CD4-positive, alpha-beta memory T cell (primary cell): ENCODE results near the gene ELMOD3. TPM values are rescaled to one million over a fixed set of nuclear protein-coding genes. Genes with fewer than 3 reads are reported as not detected.
A peak's percentile ranks its signal among the peaks of the same experiment; 100 is the strongest.
"Not testable (repeated sequence)": the region's sequence is repeated elsewhere in the genome, so short reads cannot be mapped to it uniquely, and the experiment has no call there.

Source experiments
- CTCF ChIA-PET: fragments of 350-600 bp; sonication (Branson Sonifier 250); formaldehyde crosslinking; loops from one replicate; lab custom pipeline; 2021; ENCODE audit warnings: inconsistent platforms; ENCODE audit not compliant: partially characterized antibody; lab: Charles Lee
- POLR2A ChIA-PET: fragments of 350-600 bp; sonication (Branson Sonifier 250); formaldehyde crosslinking; loops from one replicate; lab custom pipeline; 2021; ENCODE audit not compliant: partially characterized antibody; lab: Charles Lee
- DNase-seq, 5 donors: peaks; one replicate each; pipeline versions ENCODE4 v3.0.0 to v3.0.0-alpha.2; 2020 to 2022; ENCODE audit warnings: mixed read lengths in 1 of 5
- H3K27ac ChIP-seq: one replicate; pipeline ENCODE4 v1.7.0; 2013; ENCODE audit warnings: low read depth, low read length
- H3K27me3 ChIP-seq: 2 replicates; pipeline ENCODE4 v1.7.0; 2013; ENCODE audit warnings: mild to moderate bottlenecking, low read length, moderate library complexity; ENCODE audit not compliant: insufficient read depth
- H3K36me3 ChIP-seq: 2 replicates; pipeline ENCODE4 v1.7.0; 2013; ENCODE audit warnings: mild to moderate bottlenecking, low read length, moderate library complexity; ENCODE audit not compliant: insufficient read depth
- H3K4me1 ChIP-seq: 2 replicates; pipeline ENCODE4 v1.7.0; 2013; ENCODE audit warnings: mild to moderate bottlenecking, low read length, moderate library complexity; ENCODE audit not compliant: insufficient read depth
- H3K4me3 ChIP-seq, 2 donors: one replicate each; pipeline ENCODE4 v1.7.0; 2013; ENCODE audit warnings: low read length in 2 of 2, mild to moderate bottlenecking in 1 of 2
- H3K9me3 ChIP-seq, 2 donors: one replicate each; pipeline ENCODE4 v1.7.0; 2013; ENCODE audit warnings: low read length in 2 of 2, control low read depth in 1 of 2; ENCODE audit not compliant: control insufficient read depth in 1 of 2
- H3K27ac Mint-ChIP-seq, 7 donors: one replicate each; pipeline ENCODE4 v1.8.0; 2020 to 2021; ENCODE audit warnings: mixed read lengths in 7 of 7, mild to moderate bottlenecking in 6 of 7, inconsistent platforms in 3 of 7, moderate library complexity in 3 of 7
- H3K27me3 Mint-ChIP-seq, 2 donors: one replicate each; pipeline ENCODE4 v1.8.0; 2020 to 2021; ENCODE audit warnings: mixed read lengths in 2 of 2
- H3K36me3 Mint-ChIP-seq, 2 donors: one replicate each; pipeline ENCODE4 v1.8.0; 2020 to 2021; ENCODE audit warnings: mixed read lengths in 2 of 2, inconsistent platforms in 1 of 2, mild to moderate bottlenecking in 1 of 2
- H3K4me1 Mint-ChIP-seq, 4 donors: one replicate each; pipeline ENCODE4 v1.8.0; 2020 to 2021; ENCODE audit warnings: mixed read lengths in 4 of 4, mild to moderate bottlenecking in 1 of 4
- H3K4me3 Mint-ChIP-seq, 8 donors: one replicate each; pipeline ENCODE4 v1.8.0; 2020 to 2021; ENCODE audit warnings: mixed read lengths in 8 of 8, mild to moderate bottlenecking in 7 of 8, moderate library complexity in 6 of 8, inconsistent platforms in 3 of 8
- H3K9me3 Mint-ChIP-seq, 8 donors: one replicate each; pipeline ENCODE4 v1.8.0; 2020 to 2021; ENCODE audit warnings: mixed read lengths in 8 of 8, mild to moderate bottlenecking in 5 of 8, inconsistent platforms in 3 of 8, moderate library complexity in 1 of 8
- intact Hi-C: fragments of 100-400 bp; cut with micrococcal nuclease; formaldehyde crosslinking; loops from one replicate; pipeline ENCODE4 v1.15.1; 2023
- polyA plus RNA-seq, 2 donors: library from polyadenylated mRNA; unstranded; fragments of 300-500 nt; fragmentation: Illumina TruSeq; gene quantifications; one replicate each; pipeline ENCODE4 v1.2.3, GENCODE V29; 2021
- total RNA-seq, 2 experiments: library from RNA; stranded (reverse); gene quantifications; one replicate each; pipeline ENCODE4 v1.2.3, GENCODE V29; 2021

The ELMOD3 gene
- total and polyA plus RNA-seq, 4 experiments from 2014 or later: 10.1 to 33.2 (median 20.5) TPM

DNA sequence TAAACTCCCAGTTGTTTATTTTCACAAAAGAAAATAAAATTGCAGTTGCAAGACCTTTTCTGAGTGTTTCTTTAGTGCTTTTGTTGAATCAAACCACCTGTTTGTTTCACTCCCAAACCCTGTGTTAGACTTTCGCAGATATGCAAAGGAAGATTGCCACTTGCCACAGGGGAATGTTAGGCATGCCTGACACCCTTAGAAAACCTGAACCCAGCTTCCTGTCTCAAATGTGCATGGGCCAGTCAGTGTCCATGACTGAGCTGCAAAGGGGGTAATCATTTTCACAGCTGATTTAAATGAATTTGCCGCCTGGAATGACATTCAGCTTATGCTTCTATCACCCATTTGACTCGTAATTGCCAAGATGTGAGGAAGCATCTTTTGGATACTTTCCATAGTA, 44.2 kb upstream of the ELMOD3 start:
- intact Hi-C loops: loop anchor here (1.0 to 2.0 kb wide), 2 partner anchors 10 to 16 kb away; partner anchors contain the start of gene TGOLN2
- H3K4me3 Mint-ChIP-seq: peak overlapping the region; percentile 80 to 95 (median 87)
- Histone ChIP-seq H3K4me1 (peaks cover 36% of the 10 kb centered on the region), H3K4me3 (no peak overlapping the region), H3K9me3 (no peaks in the 10 kb centered on the region), H3K27ac (peak overlapping the region; percentile 46), H3K27me3 (no peaks in the 10 kb centered on the region), H3K36me3 (peaks cover 10% of the 10 kb centered on the region)
- DNase-seq: no peak
- H3K27ac Mint-ChIP-seq: peak overlapping the region; percentile 73 to 97 (median 97)
- no peaks in the 10 kb centered on the region for H3K9me3 Mint-ChIP-seq
- peaks cover 8 to 16% of the 10 kb centered on the region in 2 donors for H3K36me3 Mint-ChIP-seq
- H3K4me1 Mint-ChIP-seq: peaks cover 22 to 48% (median 39%) of the 10 kb centered on the region in 4 donors
- ChIA-PET CTCF (interaction anchor here (2.0 to 3.3 kb wide), 4 partner anchors 9 to 17 kb away, joined by 9 to 42 read pairs (median 11); partner anchors contain the start of gene TGOLN2), POLR2A (interaction anchor here (0.9 to 14.3 kb wide), 7 partner anchors 10 to 229 kb away, joined by 3 to 268 read pairs (median 6); partner anchors contain the start of genes ELMOD3, MAT2A, RETSAT and TGOLN2)
- no peaks in the 10 kb centered on the region for H3K27me3 Mint-ChIP-seq

DNA sequence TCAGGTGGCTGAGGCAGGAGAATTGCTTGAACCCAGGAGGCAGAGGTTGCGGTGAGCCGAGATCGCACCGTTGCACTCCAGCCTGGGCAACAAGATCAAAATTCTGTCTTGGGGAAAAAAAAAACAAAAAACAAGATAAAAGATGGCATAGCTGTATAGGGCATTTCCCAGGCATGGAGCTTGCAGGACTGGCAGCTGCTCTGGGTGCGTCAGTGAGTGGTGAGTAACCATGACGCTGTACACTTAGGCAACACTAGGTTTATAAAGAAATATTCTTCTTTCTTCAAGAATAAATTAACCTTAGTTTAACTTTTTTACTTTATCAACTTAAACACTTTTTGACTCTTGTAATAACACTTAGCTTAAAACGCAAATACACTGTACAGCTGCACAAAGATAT, 42.2 kb upstream of the ELMOD3 start:
- no peak for DNase-seq
- Mint-ChIP-seq H3K27me3 (no peaks in the 10 kb centered on the region), H3K27ac (peak overlapping the region in 2 of 7 donors; percentile 9 to 62), H3K4me1 (peaks cover 28 to 46% (median 32%) of the 10 kb centered on the region in 4 donors), H3K9me3 (no peaks in the 10 kb centered on the region), H3K36me3 (peaks cover 20 to 33% of the 10 kb centered on the region in 2 donors), H3K4me3 (no peak overlapping the region)
- intact Hi-C loops: no loop called here
- no peak overlapping the region for H3K27ac ChIP-seq
- H3K27me3 ChIP-seq: no peaks in the 10 kb centered on the region
- H3K4me3 ChIP-seq: no peak overlapping the region
- no peaks in the 10 kb centered on the region for H3K9me3 ChIP-seq
- POLR2A ChIA-PET: interaction anchor here (0.6 to 14.3 kb wide), 4 partner anchors 10 to 341 kb away, joined by 3 to 268 read pairs (median 4); partner anchors contain the start of genes ELMOD3, KCMF1, RETSAT and TGOLN2
- peaks cover 30% of the 10 kb centered on the region for H3K4me1 ChIP-seq
- peaks cover 20% of the 10 kb centered on the region for H3K36me3 ChIP-seq
- CTCF ChIA-PET: interaction anchor here (0.9 to 2.4 kb wide), 3 partner anchors 11 to 25 kb away, joined by 3 to 15 read pairs (median 3); no protein-coding TSS in a partner anchor

DNA sequence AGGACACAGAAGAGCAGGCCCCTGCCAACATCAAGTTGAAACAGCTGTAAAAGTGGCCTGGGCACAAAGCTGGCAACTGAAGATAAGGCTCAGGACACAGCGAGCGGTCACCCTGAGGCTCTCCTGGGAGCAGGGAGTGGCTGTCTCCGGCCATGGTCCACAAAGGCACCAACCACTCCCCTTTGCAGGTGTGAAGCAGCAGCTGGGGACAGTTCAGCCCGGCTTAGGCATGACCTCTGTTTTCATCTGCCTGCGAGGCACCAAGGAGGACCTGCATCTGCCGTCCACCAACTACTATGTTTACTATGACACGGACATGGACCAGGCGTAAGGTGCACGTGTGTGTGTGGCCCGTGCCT, 39.7 kb upstream of the ELMOD3 start:
- no peak overlapping the region for H3K4me3 ChIP-seq
- DNase-seq: no peak
- Mint-ChIP-seq H3K4me3 (no peak overlapping the region), H3K27me3 (no peaks in the 10 kb centered on the region), H3K36me3 (peaks cover 36 to 51% of the 10 kb centered on the region in 2 donors), H3K9me3 (no peaks in the 10 kb centered on the region), H3K4me1 (peaks cover 30 to 47% (median 34%) of the 10 kb centered on the region in 4 donors), H3K27ac (peak overlapping the region in 3 of 7 donors; percentile 23 to 64 (median 28))
- H3K27me3 ChIP-seq: no peaks in the 10 kb centered on the region
- intact Hi-C loops: no loop called here
- H3K36me3 ChIP-seq: peaks cover 34% of the 10 kb centered on the region
- ChIA-PET POLR2A (interaction anchor here (1.1 to 14.3 kb wide), 2 partner anchors 8 to 40 kb away, joined by 3 to 268 read pairs; partner anchors contain the start of genes ELMOD3, RETSAT and TGOLN2), CTCF (interaction anchor here (0.7 to 1.3 kb wide), 3 partner anchors 14 to 17 kb away, joined by 3 to 9 read pairs (median 4); no protein-coding TSS in a partner anchor)
- H3K27ac ChIP-seq: no peak overlapping the region
- no peaks in the 10 kb centered on the region for H3K9me3 ChIP-seq
- peaks cover 25% of the 10 kb centered on the region for H3K4me1 ChIP-seq

DNA sequence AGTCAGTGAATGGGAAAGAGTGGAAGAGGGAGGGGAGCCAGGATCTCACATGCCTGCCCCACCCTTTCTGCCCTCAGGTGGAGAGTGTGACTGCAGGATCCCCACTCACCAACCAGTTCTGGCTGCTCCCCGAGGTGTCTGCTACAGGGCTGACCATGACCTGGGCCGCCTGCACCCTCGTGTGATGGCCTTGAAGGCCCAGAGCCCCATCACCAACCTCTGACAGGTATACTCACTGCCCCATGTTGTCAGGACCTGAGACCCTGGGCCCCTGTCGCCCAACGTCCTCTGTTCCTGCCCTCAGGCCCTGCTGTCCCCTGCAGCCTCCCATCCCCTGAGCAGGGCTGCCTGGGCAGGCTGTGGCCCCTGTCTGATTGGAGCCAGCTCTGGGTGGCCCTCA, 38.6 kb upstream of the ELMOD3 start:
- H3K27ac ChIP-seq, H3K27me3 Mint-ChIP-seq, DNase-seq, CTCF ChIA-PET, intact Hi-C loops, H3K4me3 Mint-ChIP-seq, H3K27me3 ChIP-seq, H3K4me3 ChIP-seq, H3K9me3 Mint-ChIP-seq, H3K9me3 ChIP-seq: not testable (repeated sequence)
- POLR2A ChIA-PET: interaction anchor here (14.3 kb wide), 1 partner anchor 7 kb away, joined by 268 read pairs; the partner anchor contains the start of gene TGOLN2
- peak overlapping the region in 1 of 7 donors; percentile 55 for H3K27ac Mint-ChIP-seq
- Histone ChIP-seq H3K4me1 (peaks cover 29% of the 10 kb centered on the region), H3K36me3 (peaks cover 45% of the 10 kb centered on the region)
- peaks cover 33 to 50% (median 38%) of the 10 kb centered on the region in 4 donors for H3K4me1 Mint-ChIP-seq
- peaks cover 46 to 61% of the 10 kb centered on the region in 2 donors for H3K36me3 Mint-ChIP-seq

DNA sequence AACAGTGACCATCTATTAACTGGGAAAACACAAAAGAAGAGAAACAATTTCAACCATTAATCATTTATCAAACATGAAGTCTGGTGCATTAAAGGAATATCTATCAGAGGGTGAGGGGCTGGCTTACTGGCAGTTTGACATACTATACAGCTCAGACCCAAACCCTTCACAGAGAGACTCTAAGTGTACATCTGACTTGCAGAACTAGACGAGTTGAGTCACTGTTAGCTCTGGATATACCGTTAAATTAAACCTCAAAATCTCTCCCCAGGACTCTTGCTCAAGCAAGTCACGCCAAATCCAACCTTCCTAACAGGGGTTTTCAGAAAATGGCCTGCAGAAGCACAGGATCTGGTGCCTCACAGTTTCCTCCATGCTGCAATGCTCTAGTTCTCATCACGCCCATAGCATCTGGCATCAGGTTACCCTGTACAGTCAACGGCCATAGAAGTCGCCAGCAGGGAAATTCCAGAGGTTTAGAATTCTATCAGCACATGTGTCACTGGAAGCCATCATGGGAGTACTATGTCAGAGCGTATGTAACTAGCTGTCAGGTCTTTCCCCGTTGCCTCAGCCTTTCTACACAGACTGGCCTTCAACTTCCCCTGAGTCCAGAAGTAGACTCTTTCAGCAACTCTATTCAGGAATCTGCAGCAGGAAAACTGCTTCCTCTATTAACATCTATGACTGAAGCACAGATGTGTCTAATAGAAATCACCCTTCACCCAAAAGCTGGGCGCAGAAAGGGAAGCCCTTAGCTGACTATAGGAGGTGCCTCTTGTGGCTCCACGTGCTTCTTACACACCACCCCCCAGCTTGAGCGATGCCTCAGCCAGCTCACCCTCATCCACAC, 36.1 kb upstream of the ELMOD3 start:
- no peaks in the 10 kb centered on the region for H3K9me3 ChIP-seq
- no peaks in the 10 kb centered on the region for H3K27me3 ChIP-seq
- H3K27ac ChIP-seq: peak overlapping the region; percentile 42
- H3K4me3 Mint-ChIP-seq: peak overlapping the region; percentile 5 to 82 (median 55)
- H3K36me3 Mint-ChIP-seq: peaks cover 71 to 83% of the 10 kb centered on the region in 2 donors
- POLR2A ChIA-PET: interaction anchor here (1.2 to 14.3 kb wide), 6 partner anchors 4 to 221 kb away, joined by 3 to 268 read pairs (median 6); partner anchors contain the start of genes ELMOD3, MAT2A, RETSAT and TGOLN2
- peaks cover 69% of the 10 kb centered on the region for H3K36me3 ChIP-seq
- peaks cover 54% of the 10 kb centered on the region for H3K4me1 ChIP-seq
- CTCF ChIA-PET: interaction anchor here (0.7 to 5.8 kb wide), 5 partner anchors 9 to 202 kb away, joined by 3 to 33 read pairs (median 8); no protein-coding TSS in a partner anchor
- peaks cover 49 to 71% (median 58%) of the 10 kb centered on the region in 4 donors for H3K4me1 Mint-ChIP-seq
- no peaks in the 10 kb centered on the region for H3K27me3 Mint-ChIP-seq
- intact Hi-C loops: loop anchor here (1.0 kb wide), 1 partner anchor 8 kb away; no protein-coding TSS in a partner anchor
- H3K9me3 Mint-ChIP-seq: no peaks in the 10 kb centered on the region
- peak in 1 of 5 donors; percentile 61 for DNase-seq
- H3K4me3 ChIP-seq: no peak overlapping the region
- H3K27ac Mint-ChIP-seq: peak overlapping the region; percentile 23 to 99 (median 77)

DNA sequence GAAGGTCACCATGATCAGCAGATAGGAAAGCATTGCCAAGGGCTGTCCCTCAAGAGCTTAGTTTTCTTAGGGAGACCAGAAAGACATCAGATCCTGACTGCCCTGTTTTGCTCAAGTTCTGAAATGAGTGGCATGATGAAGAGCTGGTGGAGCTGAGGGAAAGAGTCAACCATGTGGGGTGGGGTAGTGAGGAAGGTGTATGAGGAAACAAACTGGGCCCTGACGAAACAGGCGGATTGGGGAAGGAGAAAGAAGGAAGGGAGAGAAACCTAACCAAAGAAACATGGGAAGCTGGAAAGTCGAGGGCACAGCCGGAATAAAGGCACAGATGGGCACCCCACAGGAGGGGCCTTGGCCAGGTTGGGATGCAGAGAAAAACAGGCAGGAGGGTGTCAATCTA, 34.8 kb upstream of the ELMOD3 start:
- Histone ChIP-seq H3K4me1 (peaks cover 68% of the 10 kb centered on the region), H3K36me3 (peaks cover 77% of the 10 kb centered on the region), H3K9me3 (no peaks in the 10 kb centered on the region), H3K27me3 (no peaks in the 10 kb centered on the region), H3K4me3 (no peak overlapping the region), H3K27ac (no peak overlapping the region)
- Mint-ChIP-seq H3K36me3 (peaks cover 76 to 87% of the 10 kb centered on the region in 2 donors), H3K4me1 (peaks cover 55 to 80% (median 66%) of the 10 kb centered on the region in 4 donors), H3K4me3 (peak overlapping the region in 6 of 8 donors; percentile 31 to 61 (median 42)), H3K27me3 (no peaks in the 10 kb centered on the region), H3K9me3 (no peaks in the 10 kb centered on the region), H3K27ac (peak overlapping the region; percentile 62 to 99 (median 80))
- intact Hi-C loops: loop anchor here (10.0 kb wide), 1 partner anchor 295 kb away; the partner anchor contains the start of genes C2orf68 and USP39
- DNase-seq: no peak
- ChIA-PET CTCF (interaction anchor here (0.9 to 5.8 kb wide), 5 partner anchors 10 to 46 kb away, joined by 3 to 33 read pairs (median 4); no protein-coding TSS in a partner anchor), POLR2A (interaction anchor here (0.6 to 14.3 kb wide), 5 partner anchors 3 to 229 kb away, joined by 3 to 268 read pairs (median 7); partner anchors contain the start of genes ELMOD3, RETSAT and TGOLN2)
